H1 (cell line): ENCODE results near the gene PXMP4. TPM values are rescaled to one million over a fixed set of nuclear protein-coding genes. Genes with fewer than 3 reads are reported as not detected.
A peak's percentile ranks its signal among the peaks of the same experiment; 100 is the strongest.

Experiments
- ASH2L ChIP-seq: fragments of 200-600, 300-600 bp; sonication (generic); IDR thresholded peaks from one replicate; pipeline ENCODE4 v1.7.1; 2017; ENCODE audit warnings: low read length
- E2F6 ChIP-seq: IDR thresholded peaks from 2 replicates; pipeline ENCODE4 v1.6.1; 2012; ENCODE audit warnings: inconsistent platforms
- EGR1 ChIP-seq: IDR thresholded peaks from 2 replicates; pipeline ENCODE4 v1.6.1; 2011; ENCODE audit warnings: low read depth, low read length, borderline replicate concordance
- EP300 ChIP-seq, 2 experiments: IDR thresholded peaks; 1 replicate in 1 of 2; 2 replicates in 1 of 2; pipeline ENCODE4 v1.6.1; 2011 to 2012; ENCODE audit warnings: low read depth in 2 of 2, low read length in 2 of 2, mild to moderate bottlenecking in 2 of 2, borderline replicate concordance in 1 of 2, inconsistent platforms in 1 of 2, moderate library complexity in 1 of 2
- JUND ChIP-seq: IDR thresholded peaks from 2 replicates; pipeline ENCODE4 v1.6.1; 2011; ENCODE audit warnings: mild to moderate bottlenecking, improper control_type of control experiment, low read length
- KDM4A ChIP-seq: IDR thresholded peaks from one replicate; pipeline ENCODE4 v1.7.1; 2012; ENCODE audit warnings: low read depth, mild to moderate bottlenecking, moderate library complexity, low read length, inconsistent platforms; ENCODE audit not compliant: severe bottlenecking
- MAX ChIP-seq: IDR thresholded peaks from 2 replicates; pipeline ENCODE4 v1.6.1; 2012; ENCODE audit warnings: inconsistent platforms
- PHF8 ChIP-seq: fragments of 200-600 bp; sonication (generic); conservative IDR thresholded peaks from 2 replicates; pipeline ENCODE4 v1.7.1; 2012; ENCODE audit warnings: low read depth, mild to moderate bottlenecking, inconsistent platforms, low read length, moderate library complexity
- SIN3A ChIP-seq, 2 experiments: IDR thresholded peaks in 1 of 2; conservative IDR thresholded peaks in 1 of 2; 2 replicates each; pipeline ENCODE4 v1.6.1; 2011 to 2012; ENCODE audit warnings: low read length in 2 of 2, improper control_type of control experiment in 1 of 2, low read depth in 1 of 2, mild to moderate bottlenecking in 1 of 2
- SP2 ChIP-seq: IDR thresholded peaks from 2 replicates; pipeline ENCODE4 v1.6.1; 2012; ENCODE audit warnings: mild to moderate bottlenecking, low read length, inconsistent platforms
- SUZ12 ChIP-seq: fragments of 200-600 bp; sonication (generic); IDR thresholded peaks from 2 replicates; pipeline ENCODE4 v1.6.1; 2012; ENCODE audit warnings: mild to moderate bottlenecking, inconsistent platforms, low read length, moderate library complexity, mixed read lengths
- TAF7 ChIP-seq: optimal IDR thresholded peaks from 2 replicates; pipeline ENCODE3; 2011; ENCODE audit warnings: low read depth, mild to moderate bottlenecking, inconsistent platforms, low read length, moderate library complexity, borderline replicate concordance
- polyA plus RNA-seq, 7 experiments: library from polyadenylated mRNA; depleted of rRNA in 3 of 7; stranded (reverse) in 5 of 7; unstranded in 2 of 7; fragments of >200 nt in 5 of 7; fragments of 200-250 nt in 2 of 7; gene quantifications; 1 replicate in 5 of 7; 2 replicates in 1 of 7; 4 replicates in 1 of 7; pipeline versions ENCODE4 v1.2.1 to v1.2.3, GENCODE V29; 2011 to 2013; ENCODE audit warnings: missing spikeins in 2 of 7, mixed read lengths in 2 of 7
- total RNA-seq: library from RNA; stranded (reverse); fragmentation: NEBNext Ultra II Directional; extraction: Animal tissue kit (Norgen Biotek cat#: 25700); gene quantifications from 2 replicates; pipeline ENCODE4 v1.2.1, GENCODE V29; 2021

The PXMP4 gene
- total and polyA plus RNA-seq, 2 of the 8 experiments (the other 6 are each of a cell fraction or from before 2014, with no cell fraction given) = 3.3 to 3.4 TPM

DNA sequence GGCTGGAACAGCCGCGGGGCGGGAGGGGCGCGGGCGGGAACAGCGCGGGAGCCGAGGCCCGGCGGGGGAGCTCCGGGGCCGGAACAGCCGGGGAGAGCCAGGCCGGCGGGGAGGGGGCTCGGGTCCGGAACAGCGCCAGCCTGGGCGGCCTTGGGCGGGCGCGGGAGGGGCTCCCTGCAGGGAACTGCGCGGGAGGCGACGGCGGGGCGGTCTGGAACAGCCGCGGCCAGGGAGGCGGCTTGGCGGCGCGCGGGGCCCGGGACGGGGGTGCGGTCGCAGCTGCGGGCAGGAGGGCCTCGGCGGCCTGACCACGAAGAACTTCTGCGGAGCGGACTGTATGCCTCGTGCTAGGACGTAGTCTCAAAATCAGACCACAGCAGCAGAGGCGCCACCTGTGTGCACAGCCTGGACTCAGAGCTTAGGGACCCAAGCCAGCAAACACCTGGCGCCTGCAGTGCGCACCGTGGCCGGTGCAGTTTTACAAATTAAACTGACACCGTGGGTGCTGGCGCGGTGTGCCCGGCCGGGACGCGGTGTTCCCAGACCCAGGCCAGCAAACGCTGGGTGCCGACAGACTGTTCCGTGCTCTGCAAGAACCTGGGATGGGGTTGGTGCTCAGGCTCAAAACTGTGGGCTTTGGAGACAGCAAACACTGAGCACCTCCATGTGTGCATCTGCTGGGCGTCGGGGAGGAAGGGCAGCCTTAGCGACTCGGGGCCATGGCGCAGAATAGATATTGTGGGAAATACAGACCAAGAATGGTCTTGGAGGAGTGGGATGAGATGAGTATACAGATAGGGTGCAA, 12.3 kb upstream of the PXMP4 start (continued):
- TF ChIP-seq SP2 (no peak), TAF7 (peak; percentile 7), JUND (peak; percentile 99), SIN3A (conservative IDR thresholded peaks at IDR 0.05 in 1 of 2, IDR thresholded peaks at IDR 0.05 in 1 of 2; ENCODE audit: low read depth in 1 of 2, low read length in 2 of 2) (no peak), MAX (peak; percentile 70), ASH2L (peak; percentile 86), E2F6 (no peak; the same call in none of the 2 replicates), EP300 (IDR thresholded peaks at IDR 0.05; ENCODE audit: borderline replicate concordance in 1 of 2, low read depth in 2 of 2, low read length in 2 of 2) (peak in 1 of 2 experiments; percentile 99; a peak in 2 of 3 replicates), PHF8 (peak; percentile 57; the same call in 1 of the 2 replicates), EGR1 (0 out of 2 replicates have a peak, but pooled peaks have one; percentile 13), SUZ12 (no peak), KDM4A (peak; percentile 59)
